ENCODE results near the gene LRIG1. TPM values are rescaled to one million over a fixed set of nuclear protein-coding genes. Genes with fewer than 3 reads are reported as not detected.

LRIG1 gene
- polyA plus RNA-seq, 1 donor from 2014 or later, result 10.6 TPM

DNA sequence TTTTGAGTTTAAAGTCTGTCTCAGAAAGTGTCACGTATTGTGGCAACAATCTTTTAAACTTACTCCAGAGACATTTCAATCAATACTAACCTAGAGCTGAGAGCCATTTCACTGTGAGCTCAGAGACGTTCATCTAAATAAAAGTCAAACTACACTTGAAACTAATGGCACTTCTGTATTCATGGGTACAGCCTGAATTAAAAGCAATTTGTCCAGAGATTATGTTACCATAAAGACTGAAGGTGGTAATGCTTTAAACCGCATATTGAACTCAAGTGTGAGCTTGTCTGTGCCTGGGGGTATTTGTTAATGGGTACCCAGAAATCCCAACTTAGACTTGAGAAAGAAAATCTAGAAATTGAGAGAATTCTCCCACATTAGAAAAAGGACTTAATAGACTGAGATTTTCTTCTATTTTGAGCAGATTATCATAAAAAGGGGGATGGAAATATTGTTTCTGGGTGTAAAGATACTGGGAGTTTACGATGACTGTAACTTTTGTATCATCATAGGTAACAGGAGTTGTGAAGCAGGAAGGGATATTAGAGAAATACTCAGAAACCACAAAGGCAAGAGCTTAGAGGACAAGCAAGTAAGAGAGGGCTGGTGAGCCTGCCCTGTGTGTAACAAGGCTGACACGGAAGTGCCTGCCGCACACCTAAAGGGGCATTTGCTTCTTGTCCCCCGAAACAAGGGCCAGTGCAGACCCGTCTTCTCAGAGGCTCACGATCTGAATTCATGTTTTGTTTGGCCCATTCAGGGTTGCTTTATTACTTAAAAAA lies 36.9 kb downstream of the LRIG1 start:
- Mint-ChIP-seq H3K27ac (no peak overlapping the region), H3K4me3 (no peak overlapping the region), H3K4me1 (peaks cover under 1 to 13% (median 8%) of the 10 kb centered on the region in 3 donors), H3K36me3 (peaks cover 2% of the 10 kb centered on the region), H3K27me3 (peaks cover 12% of the 10 kb centered on the region), H3K9me3 (no peaks in the 10 kb centered on the region)

- Mint-ChIP-seq H3K27me3 (peaks cover 8% of the 10 kb centered on the region), H3K9me3 (no peaks in the 10 kb centered on the region), H3K4me1 (peaks cover 0 to 5% (median 3%) of the 10 kb centered on the region in 3 donors), H3K36me3 (peaks cover 2% of the 10 kb centered on the region), H3K27ac (no peak overlapping the region), H3K4me3 (no peak overlapping the region)
These were observed 37.7 kb downstream of the LRIG1 start for GRCh38 chr3:66463054-66463631.

DNA sequence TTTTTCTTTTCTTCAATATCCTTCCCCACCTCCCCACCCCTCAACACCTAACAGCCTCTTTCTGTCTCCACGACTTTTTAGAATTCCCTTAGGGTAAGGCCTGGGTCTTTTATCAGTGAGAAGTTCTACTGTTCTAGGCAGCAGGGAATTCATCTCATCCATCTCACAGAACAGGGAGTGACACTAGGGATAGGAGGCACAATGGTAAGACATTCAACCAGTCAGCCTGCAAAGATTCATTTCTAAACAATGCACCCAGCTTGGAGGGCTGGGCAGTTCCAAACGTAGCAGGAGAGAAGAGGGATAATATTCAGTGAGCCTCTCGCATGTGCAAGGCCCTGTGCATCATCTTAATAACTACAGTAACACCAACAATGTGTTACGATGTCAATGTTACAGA lies 43.6 kb downstream of the LRIG1 start:
- Mint-ChIP-seq H3K27me3 (no peaks in the 10 kb centered on the region), H3K4me3 (no peak overlapping the region), H3K36me3 (no peaks in the 10 kb centered on the region), H3K27ac (no peak overlapping the region), H3K9me3 (no peaks in the 10 kb centered on the region), H3K4me1 (no peaks in the 10 kb centered on the region)

- H3K36me3 Mint-ChIP-seq, result no peaks in the 10 kb centered on the region
- no peak overlapping the region for H3K4me3 Mint-ChIP-seq
- H3K27ac Mint-ChIP-seq, result no peak overlapping the region
- H3K4me1 Mint-ChIP-seq, result no peaks in the 10 kb centered on the region
- no peaks in the 10 kb centered on the region for H3K27me3 Mint-ChIP-seq
- no peaks in the 10 kb centered on the region for H3K9me3 Mint-ChIP-seq
These were observed 44.1 kb downstream of the LRIG1 start for GRCh38 chr3:66456711-66457173.

- H3K4me3 Mint-ChIP-seq, result no peak overlapping the region
- no peak overlapping the region for H3K27ac Mint-ChIP-seq
- no peaks in the 10 kb centered on the region for H3K9me3 Mint-ChIP-seq
- H3K36me3 Mint-ChIP-seq, result no peaks in the 10 kb centered on the region
- no peaks in the 10 kb centered on the region for H3K27me3 Mint-ChIP-seq
- H3K4me1 Mint-ChIP-seq, result peaks cover 0 to 2% (median 2%) of the 10 kb centered on the region in 3 donors
These were observed 46.4 kb downstream of the LRIG1 start for GRCh38 chr3:66454464-66454859.

GRCh38 chr3:66453651-66454463 lies 47.0 kb downstream of the LRIG1 start:
- H3K27ac Mint-ChIP-seq, result no peak overlapping the region
- H3K36me3 Mint-ChIP-seq, result no peaks in the 10 kb centered on the region
- H3K4me3 Mint-ChIP-seq, result no peak overlapping the region
- H3K4me1 Mint-ChIP-seq, result peaks cover 0 to 2% (median 2%) of the 10 kb centered on the region in 3 donors
- no peaks in the 10 kb centered on the region for H3K27me3 Mint-ChIP-seq
- H3K9me3 Mint-ChIP-seq, result no peaks in the 10 kb centered on the region

DNA sequence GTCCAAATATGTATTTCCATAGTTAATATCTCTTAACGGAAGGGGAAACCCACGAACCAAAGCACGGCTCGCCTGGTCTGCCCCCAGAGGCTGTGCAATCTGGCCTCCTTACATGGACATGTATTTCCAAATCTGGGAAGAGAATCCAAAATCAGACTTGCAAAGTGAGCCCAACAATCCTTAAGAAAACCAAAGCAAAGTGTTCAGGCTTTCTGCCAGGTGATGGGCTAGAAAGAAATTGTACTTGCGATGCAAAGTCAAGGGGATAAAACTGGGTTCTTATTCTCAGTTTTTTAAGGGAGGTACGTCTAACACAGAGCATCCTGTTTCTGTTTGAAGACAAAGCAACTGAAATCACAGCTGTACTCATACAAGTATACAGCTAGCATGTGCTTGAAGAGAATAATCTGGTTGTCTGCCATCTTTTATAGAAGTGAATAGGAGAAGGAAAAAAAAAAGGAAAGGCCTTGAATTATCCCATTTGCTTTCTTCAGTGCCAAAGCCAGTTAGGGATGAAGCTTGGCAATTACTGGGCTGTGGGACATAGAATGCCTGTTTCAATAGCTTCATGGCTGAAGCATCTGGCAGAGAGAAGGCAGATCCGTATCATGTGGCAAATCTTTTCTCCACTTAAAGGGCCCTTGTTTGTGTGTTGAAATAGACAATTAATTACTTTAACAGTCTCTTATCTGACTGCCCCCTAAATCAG lies 48.4 kb downstream of the LRIG1 start:
- H3K27me3 Mint-ChIP-seq, result no peaks in the 10 kb centered on the region
- H3K4me1 Mint-ChIP-seq, result peaks cover 0 to 2% (median 2%) of the 10 kb centered on the region in 3 donors
- no peaks in the 10 kb centered on the region for H3K36me3 Mint-ChIP-seq
- H3K27ac Mint-ChIP-seq, result no peak overlapping the region
- no peaks in the 10 kb centered on the region for H3K9me3 Mint-ChIP-seq
- H3K4me3 Mint-ChIP-seq, result no peak overlapping the region

DNA sequence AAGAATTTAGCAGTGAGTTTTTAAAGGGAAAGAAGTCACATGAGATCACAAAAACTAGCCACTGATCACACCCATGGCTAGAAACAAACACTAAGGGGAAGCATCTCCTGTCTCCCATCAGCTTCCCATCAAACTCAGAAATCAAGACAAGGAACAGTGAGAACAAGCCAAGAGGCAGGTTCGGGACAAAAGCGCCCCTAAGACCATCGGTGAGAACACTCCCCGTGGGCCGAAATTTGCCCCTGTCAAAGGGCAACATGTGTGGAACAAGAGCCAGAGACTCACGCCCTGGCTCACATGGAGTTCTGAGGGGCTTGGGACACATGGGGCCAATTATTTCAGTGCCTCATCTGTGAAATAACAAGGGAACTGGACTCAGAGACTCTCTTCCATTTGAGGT lies 49.1 kb downstream of the LRIG1 start:
- H3K36me3 Mint-ChIP-seq, result no peaks in the 10 kb centered on the region
- H3K9me3 Mint-ChIP-seq, result no peaks in the 10 kb centered on the region
- H3K27ac Mint-ChIP-seq, result no peak overlapping the region
- H3K27me3 Mint-ChIP-seq, result no peaks in the 10 kb centered on the region
- peaks cover 0 to 2% (median 2%) of the 10 kb centered on the region in 3 donors for H3K4me1 Mint-ChIP-seq
- H3K4me3 Mint-ChIP-seq, result no peak overlapping the region

DNA sequence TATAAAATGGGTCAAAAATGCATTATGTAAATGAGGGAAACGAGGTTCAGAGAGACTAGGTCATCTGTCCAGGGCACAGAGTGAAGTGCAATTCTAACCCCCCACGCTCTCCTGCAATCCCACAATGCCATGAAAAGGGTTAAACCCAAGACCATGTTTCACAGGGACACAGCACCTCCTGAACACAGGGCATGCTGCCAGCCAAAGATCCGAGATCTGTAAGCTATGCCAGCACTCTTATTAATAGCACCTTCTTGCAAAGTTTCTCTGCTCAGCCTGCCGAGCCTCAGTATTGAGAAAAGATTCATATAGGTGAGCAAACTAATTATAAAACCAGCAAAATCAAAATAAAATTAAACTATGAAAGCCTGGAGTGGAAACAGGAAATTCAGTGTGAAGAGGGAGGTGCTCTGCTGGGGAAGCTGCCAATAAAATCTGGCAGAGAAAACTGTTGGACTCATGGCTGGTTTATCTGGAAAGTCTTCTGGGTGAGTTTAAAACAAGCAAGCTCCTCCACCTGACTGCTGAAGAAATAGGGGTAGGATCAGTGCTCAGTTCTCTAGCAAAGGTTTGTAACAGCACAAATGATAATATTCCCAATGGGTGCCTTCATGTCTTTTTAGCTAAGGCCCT lies 50.3 kb downstream of the LRIG1 start:
- Mint-ChIP-seq H3K27ac (peak overlapping the region in 1 of 3 donors; percentile 27), H3K4me1 (peaks cover 0 to 2% (median 2%) of the 10 kb centered on the region in 3 donors), H3K36me3 (no peaks in the 10 kb centered on the region), H3K9me3 (no peaks in the 10 kb centered on the region), H3K4me3 (no peak overlapping the region), H3K27me3 (no peaks in the 10 kb centered on the region)

GRCh38 chr3:66449411-66449974 lies 51.3 kb downstream of the LRIG1 start:
- peaks cover 0 to 2% (median 2%) of the 10 kb centered on the region in 3 donors for H3K4me1 Mint-ChIP-seq
- no peaks in the 10 kb centered on the region for H3K9me3 Mint-ChIP-seq
- H3K27me3 Mint-ChIP-seq, result no peaks in the 10 kb centered on the region
- no peak overlapping the region for H3K4me3 Mint-ChIP-seq
- no peaks in the 10 kb centered on the region for H3K36me3 Mint-ChIP-seq
- H3K27ac Mint-ChIP-seq, result no peak overlapping the region

DNA sequence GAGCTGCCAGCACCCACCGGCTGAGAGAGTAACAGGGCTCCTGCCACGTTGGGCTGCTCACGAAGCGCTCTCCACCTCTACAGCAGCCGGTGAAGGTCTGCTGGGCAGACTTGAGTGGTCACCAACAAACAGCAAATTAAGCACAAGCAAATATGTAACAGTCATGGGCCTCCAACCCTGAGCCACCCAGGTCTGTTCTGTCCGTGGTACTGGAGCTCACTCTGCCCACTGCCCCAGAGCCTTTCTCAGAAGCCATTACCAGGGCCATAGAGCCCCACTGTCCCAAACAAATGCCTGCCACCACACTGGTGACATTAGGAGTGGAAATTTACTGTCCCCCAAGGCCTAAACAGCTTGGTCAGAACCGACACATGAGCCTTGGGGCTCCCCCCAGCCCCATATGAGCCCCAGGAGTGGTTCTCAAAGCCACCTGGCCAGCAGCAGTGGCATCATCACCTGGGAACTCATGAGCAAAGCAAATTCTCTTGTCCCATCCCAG lies 56.6 kb downstream of the LRIG1 start:
- H3K4me1 Mint-ChIP-seq, result peaks cover 6 to 10% (median 7%) of the 10 kb centered on the region in 3 donors
- no peak overlapping the region for H3K4me3 Mint-ChIP-seq
- no peaks in the 10 kb centered on the region for H3K9me3 Mint-ChIP-seq
- no peaks in the 10 kb centered on the region for H3K27me3 Mint-ChIP-seq
- H3K27ac Mint-ChIP-seq, result no peak overlapping the region
- H3K36me3 Mint-ChIP-seq, result no peaks in the 10 kb centered on the region

DNA sequence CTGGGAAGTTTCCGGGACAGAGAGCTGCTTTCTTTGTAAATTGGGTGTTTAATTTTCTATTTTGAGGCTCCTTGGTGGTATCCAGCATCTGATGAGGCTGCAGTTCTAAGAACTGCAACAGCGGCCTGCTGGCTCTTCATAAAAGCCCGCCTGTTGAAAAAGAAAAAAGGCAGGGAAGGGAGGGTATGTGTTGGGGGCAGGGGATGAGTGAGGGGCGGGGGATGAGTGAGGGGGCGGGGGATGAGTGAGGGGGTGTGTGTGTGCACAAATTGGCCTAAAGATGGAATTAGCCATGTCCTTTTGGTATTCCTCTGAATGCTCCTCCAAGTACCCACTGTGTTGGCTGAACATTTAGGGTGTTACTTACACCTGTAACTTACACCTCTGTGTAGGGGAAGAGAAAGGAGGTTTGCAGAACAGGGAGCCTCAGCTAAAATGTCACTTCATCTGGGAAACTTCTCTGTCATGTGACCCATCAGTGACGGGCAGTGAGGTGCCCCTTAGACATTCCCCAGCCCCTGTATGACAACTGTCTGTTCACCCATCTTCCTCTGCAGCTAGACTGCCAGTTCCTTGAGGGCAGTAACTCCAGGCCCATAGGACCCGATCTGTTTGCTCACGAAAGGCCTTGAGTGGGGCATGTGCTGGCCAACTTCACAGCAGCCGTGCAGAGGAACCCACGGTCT lies 57.6 kb downstream of the LRIG1 start:
- peak overlapping the region in 1 of 3 donors; percentile 62 for H3K27ac Mint-ChIP-seq
- no peaks in the 10 kb centered on the region for H3K27me3 Mint-ChIP-seq
- H3K9me3 Mint-ChIP-seq, result no peaks in the 10 kb centered on the region
- no peak overlapping the region for H3K4me3 Mint-ChIP-seq
- H3K4me1 Mint-ChIP-seq, result peaks cover 6 to 10% (median 7%) of the 10 kb centered on the region in 3 donors
- H3K36me3 Mint-ChIP-seq, result no peaks in the 10 kb centered on the region

DNA sequence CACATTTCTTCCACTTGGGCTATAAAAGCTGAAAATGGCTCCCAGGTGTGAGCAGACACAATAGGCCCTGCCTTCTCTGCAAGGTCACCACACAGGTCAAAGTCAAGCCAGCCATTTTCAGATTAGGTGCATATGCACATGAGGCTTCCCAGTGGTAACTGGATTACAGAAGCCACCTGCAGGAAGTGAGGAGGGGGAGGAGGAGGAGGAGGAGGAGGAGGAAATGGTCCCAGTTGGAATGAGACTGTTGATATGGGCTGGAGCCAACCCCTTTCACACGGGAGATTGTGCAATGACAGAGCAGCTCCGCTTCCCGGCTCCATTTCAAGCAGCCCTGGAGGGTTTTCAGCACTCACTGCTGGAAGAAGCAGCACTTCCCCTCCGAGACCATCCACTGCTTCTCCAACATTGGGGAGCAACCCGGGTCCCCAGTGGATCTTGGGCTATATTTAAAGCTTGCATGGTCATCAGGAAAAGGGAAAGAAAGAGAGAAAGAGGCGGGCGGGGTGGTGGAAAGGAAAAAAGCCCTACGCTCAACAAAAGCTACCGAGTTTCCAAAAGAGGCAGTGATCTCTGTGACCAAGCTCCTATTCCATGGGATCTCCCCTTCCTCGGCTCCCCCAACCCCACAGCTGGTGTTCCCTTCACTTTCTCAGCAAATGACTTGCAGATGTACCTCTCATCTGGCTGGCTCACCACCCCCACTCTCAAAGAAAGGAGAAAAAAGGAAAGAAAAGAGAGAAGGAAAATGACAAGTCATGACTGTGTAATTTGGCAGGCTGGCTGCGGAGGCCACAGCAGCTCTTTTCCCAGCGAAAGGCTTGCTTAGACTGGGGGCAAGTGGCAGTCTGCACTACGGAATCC lies 58.3 kb downstream of the LRIG1 start:
- no peaks in the 10 kb centered on the region for H3K36me3 Mint-ChIP-seq
- H3K27me3 Mint-ChIP-seq, result peaks cover 3% of the 10 kb centered on the region
- H3K9me3 Mint-ChIP-seq, result no peaks in the 10 kb centered on the region
- peaks cover 6 to 10% (median 7%) of the 10 kb centered on the region in 3 donors for H3K4me1 Mint-ChIP-seq
- H3K4me3 Mint-ChIP-seq, result no peak overlapping the region
- peak overlapping the region in 1 of 3 donors; percentile 62 for H3K27ac Mint-ChIP-seq

Data from IgD-negative memory B cell (primary cell).